Colonic mucosa (tissue), 4 donors: Measurements from ENCODE around the gene PDZD8. TPM values are rescaled to one million over a fixed set of nuclear protein-coding genes. Genes with fewer than 3 reads are reported as not detected.

Experiments used
- DNase-seq: peaks from one replicate; pipeline ENCODE4 v3.0.0-alpha.2; 2020
- H3K27ac ChIP-seq: fragments of 200-600 bp; one replicate; pipeline ENCODE4 v1.8.0; 2021
- H3K27me3 ChIP-seq: fragments of 200-600 bp; one replicate; pipeline ENCODE4 v1.8.0; 2021
- H3K36me3 ChIP-seq: fragments of 200-600 bp; one replicate; pipeline ENCODE4 v1.8.0; 2021
- H3K4me1 ChIP-seq: fragments of 200-600 bp; one replicate; pipeline ENCODE4 v1.8.0; 2021; ENCODE audit warnings: mild to moderate bottlenecking
- H3K4me3 ChIP-seq: fragments of 200-600 bp; one replicate; pipeline ENCODE4 v1.8.0; 2021
- H3K9ac ChIP-seq, 2 donors: one replicate each; pipeline ENCODE4 v1.7.0; 2013; ENCODE audit warnings: control low read depth in 2 of 2, low read depth in 2 of 2, low read length in 2 of 2
- H3K9me3 ChIP-seq: fragments of 200-600 bp; one replicate; pipeline ENCODE4 v1.8.0; 2021
- intact Hi-C: fragments of 100-400 bp; cut with DNase I; formaldehyde crosslinking; loops from one replicate; pipeline ENCODE4 v1.14.1; 2022
- total RNA-seq, 2 donors: library from RNA; stranded (reverse); fragmentation: NEBNext Ultra II Directional in 1 of 2; extraction: Animal tissue kit (Norgen Biotek cat#: 25700) in 1 of 2; gene quantifications; one replicate each; pipeline ENCODE4 v1.2.1, GENCODE V29; 2021
- TF ChIP-seq, protein P1 (sequence below): fragments of 200-600 bp; IDR thresholded peaks from one replicate; pipeline ENCODE4 v1.8.0; 2022; ENCODE audit warnings: antibody characterized with exemption, mild to moderate bottlenecking
- donor health status: healthy.
- donor health status: DM: no; HTN: no; CAD: no.
- donor health status: DM: no; HTN: no; CAD: no.

The PDZD8 gene
- total RNA-seq, 2 donors from 2014 or later, result 68.5 to 82.0 TPM

- Histone ChIP-seq H3K27me3 (no peaks in the 10 kb centered on the region), H3K27ac (no peak overlapping the region), H3K9ac (no peak overlapping the region), H3K36me3 (no peaks in the 10 kb centered on the region), H3K4me1 (no peaks in the 10 kb centered on the region), H3K4me3 (no peak overlapping the region), H3K9me3 (no peaks in the 10 kb centered on the region)
- intact Hi-C loops, result no loop called here
- DNase-seq, result no peak
- TF ChIP-seq, protein P1, sequence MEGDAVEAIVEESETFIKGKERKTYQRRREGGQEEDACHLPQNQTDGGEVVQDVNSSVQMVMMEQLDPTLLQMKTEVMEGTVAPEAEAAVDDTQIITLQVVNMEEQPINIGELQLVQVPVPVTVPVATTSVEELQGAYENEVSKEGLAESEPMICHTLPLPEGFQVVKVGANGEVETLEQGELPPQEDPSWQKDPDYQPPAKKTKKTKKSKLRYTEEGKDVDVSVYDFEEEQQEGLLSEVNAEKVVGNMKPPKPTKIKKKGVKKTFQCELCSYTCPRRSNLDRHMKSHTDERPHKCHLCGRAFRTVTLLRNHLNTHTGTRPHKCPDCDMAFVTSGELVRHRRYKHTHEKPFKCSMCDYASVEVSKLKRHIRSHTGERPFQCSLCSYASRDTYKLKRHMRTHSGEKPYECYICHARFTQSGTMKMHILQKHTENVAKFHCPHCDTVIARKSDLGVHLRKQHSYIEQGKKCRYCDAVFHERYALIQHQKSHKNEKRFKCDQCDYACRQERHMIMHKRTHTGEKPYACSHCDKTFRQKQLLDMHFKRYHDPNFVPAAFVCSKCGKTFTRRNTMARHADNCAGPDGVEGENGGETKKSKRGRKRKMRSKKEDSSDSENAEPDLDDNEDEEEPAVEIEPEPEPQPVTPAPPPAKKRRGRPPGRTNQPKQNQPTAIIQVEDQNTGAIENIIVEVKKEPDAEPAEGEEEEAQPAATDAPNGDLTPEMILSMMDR, result no peak
Observed at GRCh38 chr10:117249493-117250093, 125.6 kb downstream of the PDZD8 start.

- no peaks in the 10 kb centered on the region for H3K27me3 ChIP-seq
- intact Hi-C loops, result no loop called here
Observed at GRCh38 chr10:117248750-117249465, 126.3 kb downstream of the PDZD8 start.

DNA sequence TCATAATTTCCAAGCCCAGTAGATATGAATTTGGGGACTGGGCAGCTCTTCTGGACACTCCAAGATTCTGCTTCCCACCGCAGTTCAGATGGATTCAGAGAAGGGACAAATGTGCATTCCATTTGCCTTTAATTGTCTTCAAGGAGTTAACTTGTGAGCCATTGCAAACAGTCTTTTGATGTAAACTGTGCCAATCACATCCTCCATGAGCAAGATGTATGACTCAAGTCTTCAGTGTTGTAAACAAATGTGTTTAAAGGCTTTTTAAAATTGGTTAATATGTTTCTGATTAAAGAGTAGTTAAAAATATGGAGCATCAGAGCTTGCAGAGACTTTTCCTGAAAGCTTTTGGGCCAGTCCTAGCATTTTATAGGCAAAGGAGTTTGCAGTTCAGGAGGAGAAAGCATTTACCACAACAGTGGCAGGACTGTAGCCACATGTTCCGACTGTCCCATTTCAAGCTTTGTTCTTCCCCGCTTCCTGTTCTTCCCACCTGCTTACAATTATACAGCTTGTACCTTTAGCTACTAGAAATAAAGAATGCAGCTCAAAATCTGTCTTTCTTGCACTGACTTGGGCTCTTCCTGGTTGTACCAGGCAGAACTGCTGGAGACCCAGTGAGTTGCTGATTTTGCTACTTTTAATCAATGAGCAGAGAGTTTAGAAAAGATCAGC lies 128.1 kb downstream of the PDZD8 start:
- intact Hi-C loops, result no loop called here
- H3K9ac ChIP-seq, result no peak overlapping the region
- no peak overlapping the region for H3K27ac ChIP-seq
- no peaks in the 10 kb centered on the region for H3K36me3 ChIP-seq
- no peak overlapping the region for H3K4me3 ChIP-seq
- DNase-seq, result no peak
- H3K9me3 ChIP-seq, result no peaks in the 10 kb centered on the region
- no peaks in the 10 kb centered on the region for H3K27me3 ChIP-seq
- TF ChIP-seq, protein P1, result no peak
- H3K4me1 ChIP-seq, result no peaks in the 10 kb centered on the region

More at GRCh38 chr10:117248750-117249465, 126.3 kb downstream of the PDZD8 start:
- H3K4me1 ChIP-seq, result no peaks in the 10 kb centered on the region
- DNase-seq, result no peak
- no peak overlapping the region for H3K27ac ChIP-seq
- H3K36me3 ChIP-seq, result no peaks in the 10 kb centered on the region
- no peak overlapping the region for H3K9ac ChIP-seq
- TF ChIP-seq, protein P1, result no peak
- H3K9me3 ChIP-seq, result no peaks in the 10 kb centered on the region
- H3K4me3 ChIP-seq, result no peak overlapping the region

DNA sequence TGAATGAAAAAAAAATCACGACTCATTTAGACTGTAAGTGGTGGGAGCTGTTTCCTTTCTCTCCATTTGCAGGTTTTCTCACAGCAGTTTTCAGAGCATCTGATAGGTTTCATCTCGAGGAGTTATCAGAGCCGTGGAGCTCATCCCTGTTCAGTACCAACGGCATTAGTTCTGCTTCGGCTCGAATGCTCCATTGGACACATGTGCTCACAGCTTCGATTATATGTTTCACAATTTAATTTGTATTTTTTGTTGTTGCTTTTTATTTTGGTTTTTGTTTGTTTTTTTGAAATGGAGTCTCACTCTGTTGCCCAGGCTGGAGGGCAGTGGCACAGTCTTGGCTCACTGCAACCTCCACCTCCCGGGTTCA lies 132.8 kb downstream of the PDZD8 start:
- Histone ChIP-seq H3K4me1 (no peaks in the 10 kb centered on the region), H3K27ac (no peak overlapping the region), H3K9ac (no peak overlapping the region), H3K36me3 (no peaks in the 10 kb centered on the region), H3K27me3 (peaks cover 18% of the 10 kb centered on the region), H3K9me3 (no peaks in the 10 kb centered on the region), H3K4me3 (no peak overlapping the region)
- DNase-seq, result no peak
- intact Hi-C loops, result no loop called here
- TF ChIP-seq, protein P1, result no peak

GRCh38 chr10:117241541-117242462 lies 133.4 kb downstream of the PDZD8 start:
- Histone ChIP-seq H3K27me3 (peaks cover 18% of the 10 kb centered on the region), H3K9me3 (no peaks in the 10 kb centered on the region), H3K9ac (no peak overlapping the region), H3K4me3 (no peak overlapping the region), H3K36me3 (no peaks in the 10 kb centered on the region), H3K27ac (no peak overlapping the region), H3K4me1 (no peaks in the 10 kb centered on the region)
- intact Hi-C loops, result no loop called here
- DNase-seq, result no peak
- TF ChIP-seq, protein P1, result no peak
